GM12878 (cell line): ENCODE measurements around the gene PLCB4.

Experiments used
- BACH1 ChIP-seq: fragments of 450-650 bp; IDR thresholded peaks from 2 replicates; pipeline ENCODE4 v1.6.1; 2017; ENCODE audit warnings: mild to moderate bottlenecking, borderline replicate concordance
- GABPA ChIP-seq: IDR thresholded peaks from 2 replicates; pipeline ENCODE4 v1.6.1; 2014; ENCODE audit warnings: antibody characterized with exemption, low read depth, mild to moderate bottlenecking, inconsistent platforms
- TF ChIP-seq, protein P1 (sequence below), 3 experiments: IDR thresholded peaks in 2 of 3; conservative IDR thresholded peaks in 1 of 3; 2 replicates each; pipeline ENCODE4 v1.5.1; 2011; ENCODE audit warnings: low read depth in 3 of 3, low read length in 3 of 3, mild to moderate bottlenecking in 3 of 3, control low read depth in 2 of 3, moderate library complexity in 2 of 3, inconsistent platforms in 1 of 3, mixed read lengths in 1 of 3; ENCODE audit not compliant: control insufficient read depth in 2 of 3, insufficient read depth in 1 of 3; ENCODE audit errors: extremely low read depth in 1 of 3

- TF ChIP-seq, protein P1, sequence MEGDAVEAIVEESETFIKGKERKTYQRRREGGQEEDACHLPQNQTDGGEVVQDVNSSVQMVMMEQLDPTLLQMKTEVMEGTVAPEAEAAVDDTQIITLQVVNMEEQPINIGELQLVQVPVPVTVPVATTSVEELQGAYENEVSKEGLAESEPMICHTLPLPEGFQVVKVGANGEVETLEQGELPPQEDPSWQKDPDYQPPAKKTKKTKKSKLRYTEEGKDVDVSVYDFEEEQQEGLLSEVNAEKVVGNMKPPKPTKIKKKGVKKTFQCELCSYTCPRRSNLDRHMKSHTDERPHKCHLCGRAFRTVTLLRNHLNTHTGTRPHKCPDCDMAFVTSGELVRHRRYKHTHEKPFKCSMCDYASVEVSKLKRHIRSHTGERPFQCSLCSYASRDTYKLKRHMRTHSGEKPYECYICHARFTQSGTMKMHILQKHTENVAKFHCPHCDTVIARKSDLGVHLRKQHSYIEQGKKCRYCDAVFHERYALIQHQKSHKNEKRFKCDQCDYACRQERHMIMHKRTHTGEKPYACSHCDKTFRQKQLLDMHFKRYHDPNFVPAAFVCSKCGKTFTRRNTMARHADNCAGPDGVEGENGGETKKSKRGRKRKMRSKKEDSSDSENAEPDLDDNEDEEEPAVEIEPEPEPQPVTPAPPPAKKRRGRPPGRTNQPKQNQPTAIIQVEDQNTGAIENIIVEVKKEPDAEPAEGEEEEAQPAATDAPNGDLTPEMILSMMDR (IDR thresholded peaks at IDR 0.05 in 2 of 3, conservative IDR thresholded peaks at IDR 0.05 in 1 of 3; ENCODE audit: control insufficient read depth in 2 of 3, extremely low read depth in 1 of 3, insufficient read depth in 1 of 3, low read depth in 3 of 3, low read length in 3 of 3): no peak
- no peak for TF ChIP-seq GABPA
- TF ChIP-seq BACH1: no peak
Measured at GRCh38 chr20:9148291-9148690, 79.4 kb downstream of the PLCB4 start.
